Type B pancreatic cell (in vitro differentiated cells): ENCODE data around the gene CDH16. TPM values are rescaled to one million over a fixed set of nuclear protein-coding genes. Genes with fewer than 3 reads are reported as not detected.

Experiments used
- DNase-seq: peaks from one replicate; pipeline ENCODE4 v3.0.0; 2021; ENCODE audit warnings: mixed read lengths; ENCODE audit not compliant: unreplicated experiment; ENCODE audit errors: extremely low spot score
- H3K27ac Mint-ChIP-seq: 2 replicates; pipeline ENCODE4 v1.8.0; 2021; ENCODE audit warnings: mild to moderate bottlenecking, mixed read lengths
- H3K27me3 Mint-ChIP-seq: 2 replicates; pipeline ENCODE4 v1.8.0; 2021; ENCODE audit warnings: mixed read lengths
- H3K36me3 Mint-ChIP-seq: 2 replicates; pipeline ENCODE4 v1.8.0; 2021; ENCODE audit warnings: mixed read lengths
- H3K4me1 Mint-ChIP-seq: one replicate; pipeline ENCODE4 v1.8.0; 2021; ENCODE audit warnings: mixed read lengths; ENCODE audit not compliant: unreplicated experiment
- H3K4me3 Mint-ChIP-seq: 2 replicates; pipeline ENCODE4 v1.8.0; 2021; ENCODE audit warnings: mild to moderate bottlenecking, mixed read lengths
- H3K9me3 Mint-ChIP-seq: 2 replicates; pipeline ENCODE4 v1.8.0; 2021; ENCODE audit warnings: mixed read lengths
- total RNA-seq: library from RNA; stranded (reverse); gene quantifications from 2 replicates; pipeline ENCODE4 v1.2.1, GENCODE V29; 2021; ENCODE audit warnings: low replicate concordance
- TF ChIP-seq, protein P1 (sequence below): fragments of 200-600 bp; sonication (generic); conservative IDR thresholded peaks from 2 replicates; pipeline ENCODE4 v1.5.0; 2021; ENCODE audit warnings: antibody characterized with exemption, mild to moderate bottlenecking

CDH16 gene
- total RNA-seq, 1 donor from 2014 or later: 1.7 TPM

DNA sequence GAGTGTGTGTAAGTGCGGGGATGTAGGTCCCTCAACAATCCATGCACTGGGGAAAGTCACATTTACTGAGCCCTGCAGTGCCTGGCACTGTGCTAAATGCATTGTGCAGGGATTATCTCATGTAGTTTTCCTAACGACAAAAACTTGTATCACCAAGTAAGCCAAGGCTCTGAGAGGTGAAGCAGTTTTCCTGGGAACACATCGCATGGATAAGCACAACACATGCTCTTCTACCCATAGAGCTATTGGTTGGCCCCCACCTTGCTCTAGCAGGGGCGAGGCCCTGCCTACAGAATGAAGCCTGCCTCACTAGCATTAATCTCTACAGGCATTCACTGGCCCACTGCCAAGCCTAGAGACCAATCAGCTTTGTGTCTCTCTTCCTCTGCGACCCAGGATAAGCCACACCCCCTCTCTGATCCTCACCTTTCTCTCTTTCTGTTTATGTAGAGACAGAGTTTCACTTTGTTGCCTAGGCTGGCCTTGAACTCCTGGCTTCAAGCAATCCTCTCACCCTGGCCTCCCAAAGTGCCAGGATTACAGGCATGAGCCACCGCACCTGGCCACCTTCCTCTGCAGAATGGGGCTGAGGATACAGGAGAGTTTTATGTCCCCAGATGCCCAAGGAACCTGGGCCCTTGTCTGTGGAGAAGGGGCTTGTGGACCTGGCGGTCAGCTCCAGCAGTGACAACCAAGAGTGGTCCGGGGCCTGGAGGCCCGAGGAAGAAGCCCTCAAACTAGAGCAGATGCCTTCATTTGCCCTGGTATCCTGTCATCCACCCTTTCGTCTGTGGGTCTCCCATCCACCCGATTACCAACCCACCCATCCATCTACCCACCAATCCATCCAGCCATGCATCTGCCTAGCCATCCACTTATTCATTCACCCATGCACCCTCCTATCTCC lies 12.8 kb downstream of the CDH16 start:
- Mint-ChIP-seq H3K27ac (peak overlapping the region; percentile 86), H3K4me1 (peaks cover 19% of the 10 kb centered on the region), H3K36me3 (no peaks in the 10 kb centered on the region), H3K4me3 (no peak overlapping the region), H3K27me3 (peaks cover 3% of the 10 kb centered on the region), H3K9me3 (peaks cover 8% of the 10 kb centered on the region)
- TF ChIP-seq, protein P1, sequence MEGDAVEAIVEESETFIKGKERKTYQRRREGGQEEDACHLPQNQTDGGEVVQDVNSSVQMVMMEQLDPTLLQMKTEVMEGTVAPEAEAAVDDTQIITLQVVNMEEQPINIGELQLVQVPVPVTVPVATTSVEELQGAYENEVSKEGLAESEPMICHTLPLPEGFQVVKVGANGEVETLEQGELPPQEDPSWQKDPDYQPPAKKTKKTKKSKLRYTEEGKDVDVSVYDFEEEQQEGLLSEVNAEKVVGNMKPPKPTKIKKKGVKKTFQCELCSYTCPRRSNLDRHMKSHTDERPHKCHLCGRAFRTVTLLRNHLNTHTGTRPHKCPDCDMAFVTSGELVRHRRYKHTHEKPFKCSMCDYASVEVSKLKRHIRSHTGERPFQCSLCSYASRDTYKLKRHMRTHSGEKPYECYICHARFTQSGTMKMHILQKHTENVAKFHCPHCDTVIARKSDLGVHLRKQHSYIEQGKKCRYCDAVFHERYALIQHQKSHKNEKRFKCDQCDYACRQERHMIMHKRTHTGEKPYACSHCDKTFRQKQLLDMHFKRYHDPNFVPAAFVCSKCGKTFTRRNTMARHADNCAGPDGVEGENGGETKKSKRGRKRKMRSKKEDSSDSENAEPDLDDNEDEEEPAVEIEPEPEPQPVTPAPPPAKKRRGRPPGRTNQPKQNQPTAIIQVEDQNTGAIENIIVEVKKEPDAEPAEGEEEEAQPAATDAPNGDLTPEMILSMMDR: no peak
- no peak for DNase-seq

DNA sequence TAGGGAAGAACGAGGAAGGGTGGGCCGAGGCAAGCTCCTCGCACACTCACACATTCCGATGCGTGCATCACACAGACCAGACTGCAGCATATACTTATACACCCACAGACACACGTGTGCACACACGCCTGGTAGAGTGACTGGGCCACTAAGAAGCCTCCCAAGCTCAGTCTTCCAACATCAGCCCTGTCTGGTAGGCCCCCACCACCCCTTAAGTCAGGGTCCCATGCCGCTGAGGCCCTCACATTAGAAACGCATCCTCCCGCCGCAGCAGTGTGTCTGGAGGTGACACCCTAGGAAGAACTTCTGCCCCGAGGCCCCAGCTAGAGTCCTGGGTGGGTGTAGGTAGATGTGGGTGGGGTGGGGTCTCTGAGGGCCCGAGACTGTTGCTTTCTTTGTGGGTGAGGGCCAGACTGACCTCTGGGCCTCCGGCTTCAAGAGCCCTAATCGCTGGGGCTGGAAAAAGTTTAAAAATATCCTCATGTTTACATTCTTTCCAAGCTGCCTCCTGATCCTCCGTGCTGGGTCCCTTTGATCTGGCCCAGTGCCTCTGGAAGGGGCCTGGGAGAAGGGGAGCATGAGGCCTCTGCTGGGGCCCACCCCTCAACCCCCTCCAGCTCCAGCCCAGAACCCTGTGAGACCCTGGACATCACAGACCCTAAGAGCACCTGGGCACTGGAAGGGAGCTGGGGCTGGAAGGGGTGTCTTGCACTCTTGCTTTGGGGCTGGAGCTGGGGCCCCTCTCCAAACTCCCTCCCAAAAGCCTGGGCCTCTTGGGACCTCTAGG lies 13.6 kb downstream of the CDH16 start:
- Mint-ChIP-seq H3K27me3 (peaks cover 3% of the 10 kb centered on the region), H3K4me1 (peaks cover 24% of the 10 kb centered on the region), H3K36me3 (no peaks in the 10 kb centered on the region), H3K4me3 (no peak overlapping the region), H3K9me3 (peaks cover 8% of the 10 kb centered on the region), H3K27ac (no peak overlapping the region)
- TF ChIP-seq, protein P1: no peak
- DNase-seq: no peak

DNA sequence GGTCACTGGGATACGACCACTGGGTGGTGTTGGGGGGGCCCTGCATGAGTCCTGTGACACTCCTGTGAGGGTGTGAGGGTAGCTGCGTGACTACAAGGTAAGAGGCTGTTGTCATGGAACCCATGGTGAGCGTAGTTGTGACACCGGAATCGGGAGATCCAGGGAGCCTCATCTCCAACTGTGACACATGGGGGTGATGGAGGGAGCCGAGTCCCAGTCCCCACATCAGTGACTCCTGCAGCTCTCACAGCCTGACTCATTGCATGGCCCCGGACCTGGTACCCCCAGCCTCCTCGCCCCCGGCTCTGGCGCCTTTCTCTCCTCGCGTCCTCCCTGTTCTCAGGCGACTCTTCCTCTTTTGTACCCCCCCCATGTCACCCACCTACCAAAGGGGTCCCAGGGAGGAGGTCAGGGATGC lies 14.2 kb downstream of the CDH16 start:
- no peaks in the 10 kb centered on the region for H3K27me3 Mint-ChIP-seq
- DNase-seq: no peak
- H3K4me1 Mint-ChIP-seq: peaks cover 30% of the 10 kb centered on the region
- H3K36me3 Mint-ChIP-seq: no peaks in the 10 kb centered on the region
- H3K9me3 Mint-ChIP-seq: peaks cover 8% of the 10 kb centered on the region
- TF ChIP-seq, protein P1: no peak
- H3K4me3 Mint-ChIP-seq: no peak overlapping the region
- H3K27ac Mint-ChIP-seq: no peak overlapping the region

DNA sequence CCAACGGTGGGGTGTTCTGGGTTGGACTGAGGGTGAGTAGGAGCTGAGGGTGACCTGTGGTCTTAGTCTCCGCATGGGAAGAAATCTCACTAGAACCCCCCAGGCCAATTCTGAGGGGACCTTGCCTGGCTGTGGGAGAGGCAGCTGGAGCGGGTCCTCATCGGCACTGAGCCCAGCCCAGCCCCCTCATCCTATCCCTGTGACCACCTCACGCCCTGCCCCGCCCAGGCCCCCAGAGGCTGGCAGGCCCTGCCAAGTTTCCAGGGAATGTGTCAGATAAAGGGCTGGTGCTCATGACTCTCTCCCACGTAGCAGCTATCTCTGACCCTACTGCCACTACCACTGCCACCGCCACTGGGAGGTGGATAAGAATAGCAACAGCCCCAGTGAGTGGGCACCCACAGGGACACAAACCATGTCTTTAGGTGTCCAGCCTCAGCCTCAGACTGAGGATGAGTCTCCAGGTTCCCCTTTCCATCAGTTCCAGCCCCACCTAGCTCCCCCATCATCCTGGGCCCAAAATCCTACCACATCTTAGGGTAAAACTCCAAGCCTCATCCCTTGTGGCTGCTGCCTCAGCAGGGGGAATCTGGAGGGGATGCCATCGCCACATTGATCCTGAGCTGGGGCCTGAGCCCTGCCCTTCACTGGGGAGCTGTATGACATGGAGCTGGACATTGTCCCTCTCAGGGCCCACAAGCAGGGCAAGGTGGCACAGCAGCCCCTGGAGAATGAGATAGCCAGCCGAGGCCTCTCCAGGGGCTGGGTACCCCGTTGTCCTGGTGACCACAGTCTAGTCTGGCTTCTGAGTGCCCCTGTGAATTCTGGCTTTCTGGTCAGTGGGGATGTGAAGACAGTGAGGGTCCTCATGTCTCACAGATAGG lies 14.9 kb downstream of the CDH16 start:
- Mint-ChIP-seq H3K4me1 (peaks cover 31% of the 10 kb centered on the region), H3K4me3 (no peak overlapping the region), H3K27ac (no peak overlapping the region), H3K36me3 (no peaks in the 10 kb centered on the region), H3K27me3 (no peaks in the 10 kb centered on the region), H3K9me3 (peaks cover 8% of the 10 kb centered on the region)
- TF ChIP-seq, protein P1: no peak
- DNase-seq: no peak
